ENCODE results near the gene NPHP4. TPM values are rescaled to one million over a fixed set of nuclear protein-coding genes. Genes with fewer than 3 reads are reported as not detected.

The NPHP4 gene
- total RNA-seq, 4 donors from 2014 or later, result 9.2 to 35.5 (median 18.3) TPM

GRCh38 chr1:5980314-5981008, 11.8 kb downstream of the NPHP4 start:
- Histone ChIP-seq H3K27me3 (no peaks in the 10 kb centered on the region), H3K4me1 (peaks cover 0 to 4% (median 0%) of the 10 kb centered on the region in 4 donors), H3K4me3 (no peak overlapping the region), H3K27ac (no peak overlapping the region), H3K36me3 (no peaks in the 10 kb centered on the region), H3K9me3 (no peaks in the 10 kb centered on the region)
- TF ChIP-seq POLR2A (IDR thresholded peaks at IDR 0.05) (no peak), CTCF (IDR thresholded peaks at IDR 0.05) (no peak)
- peak in 1 of 3 donors; percentile 42 for DNase-seq

- DNase-seq, result peak in 1 of 3 donors; percentile 39
- H3K36me3 ChIP-seq, result no peaks in the 10 kb centered on the region
- peaks cover 0 to 8% (median 0%) of the 10 kb centered on the region in 4 donors for H3K4me1 ChIP-seq
- TF ChIP-seq POLR2A (IDR thresholded peaks at IDR 0.05), result no peak
- TF ChIP-seq CTCF (IDR thresholded peaks at IDR 0.05), result no peak
- no peak overlapping the region for H3K27ac ChIP-seq
- H3K9me3 ChIP-seq, result no peaks in the 10 kb centered on the region
- no peaks in the 10 kb centered on the region for H3K27me3 ChIP-seq
- H3K4me3 ChIP-seq, result no peak overlapping the region
Measured at GRCh38 chr1:5979536-5980313, 12.5 kb downstream of the NPHP4 start.

- H3K9me3 ChIP-seq, result no peaks in the 10 kb centered on the region
- TF ChIP-seq POLR2A (IDR thresholded peaks at IDR 0.05) (no peak), CTCF (IDR thresholded peaks at IDR 0.05) (no peak)
- H3K27ac ChIP-seq, result no peak overlapping the region
- H3K4me1 ChIP-seq, result peaks cover 0 to 10% (median 0%) of the 10 kb centered on the region in 4 donors
- DNase-seq, result peak in 1 of 3 donors; percentile 34
- no peak overlapping the region for H3K4me3 ChIP-seq
- H3K27me3 ChIP-seq, result no peaks in the 10 kb centered on the region
- no peaks in the 10 kb centered on the region for H3K36me3 ChIP-seq
Measured at GRCh38 chr1:5978452-5978851, 13.8 kb downstream of the NPHP4 start.

- Histone ChIP-seq H3K4me1 (peaks cover 0 to 10% (median 0%) of the 10 kb centered on the region in 4 donors), H3K4me3 (no peak overlapping the region), H3K36me3 (no peaks in the 10 kb centered on the region), H3K9me3 (no peaks in the 10 kb centered on the region), H3K27ac (no peak overlapping the region), H3K27me3 (no peaks in the 10 kb centered on the region)
- peak in 1 of 3 donors; percentile 35 for DNase-seq
- no peak for TF ChIP-seq CTCF (IDR thresholded peaks at IDR 0.05)
- TF ChIP-seq POLR2A (IDR thresholded peaks at IDR 0.05), result no peak
Measured at GRCh38 chr1:5977494-5978444, 14.5 kb downstream of the NPHP4 start.
